ENCODE measurements around the gene MTFR1L.

- TF ChIP-seq GATA3 (IDR thresholded peaks at IDR 0.05; ENCODE audit: low read depth, low read length), result no peak
- no peak for TF ChIP-seq GATA2 (IDR thresholded peaks at IDR 0.05; ENCODE audit: low read depth, low read length)
Observed at GRCh38 chr1:25790472-25790871, 29.3 kb upstream of the MTFR1L start.

Data from SH-SY5Y (cell line).